Adrenal gland (tissue), 12 donors: ENCODE results near the gene KAZALD1. TPM values are rescaled to one million over a fixed set of nuclear protein-coding genes. Genes with fewer than 3 reads are reported as not detected.

Source experiments
- DNase-seq, 7 donors: peaks; one replicate each; pipeline ENCODE4 v3.0.0-alpha.2; 2019 to 2020
- H3K27ac ChIP-seq, 5 donors: fragments of 200-600 bp; sonication (generic) in 4 of 5; 1 replicate in 3 of 5; 2 replicates in 2 of 5; pipeline versions ENCODE4 v1.5.1 to v1.8.0; 2016 to 2020; ENCODE audit warnings: mild to moderate bottlenecking in 1 of 5
- H3K27me3 ChIP-seq: fragments of 200-600 bp; 2 replicates; pipeline ENCODE4 v1.8.0; 2021
- H3K36me3 ChIP-seq, 2 donors: fragments of 200-600 bp; replicated peaks in 1 of 2; 1 replicate in 1 of 2; 2 replicates in 1 of 2; pipeline versions ENCODE4 v1.5.1 to v1.8.0; 2018 to 2022
- H3K4me1 ChIP-seq, 2 donors: fragments of 200-600 bp; replicated peaks in 1 of 2; 1 replicate in 1 of 2; 2 replicates in 1 of 2; pipeline versions ENCODE4 v1.5.1 to v1.8.0; 2018 to 2021
- H3K4me3 ChIP-seq, 4 donors: fragments of 200-600 bp; sonication (generic) in 3 of 4; one replicate each; pipeline ENCODE4 v1.5.1; 2016 to 2018
- H3K9me3 ChIP-seq, 3 donors: fragments of 200-600 bp; sonication (generic) in 1 of 3; replicated peaks in 1 of 3; 1 replicate in 2 of 3; 2 replicates in 1 of 3; pipeline versions ENCODE4 v1.5.1 to v1.8.0; 2016 to 2021
- CTCF ChIP-seq, 6 experiments: fragments of 450-650 bp in 4 of 6; fragments of 200-600 bp in 2 of 6; sonication (generic) in 1 of 6; IDR thresholded peaks; 1 replicate in 5 of 6; 2 replicates in 1 of 6; pipeline versions ENCODE4 v1.5.1 to v1.8.0; 2016 to 2021; ENCODE audit warnings: antibody characterized with exemption in 6 of 6, mild to moderate bottlenecking in 2 of 6, moderate library complexity in 1 of 6
- POLR2A ChIP-seq, 2 donors: fragments of 450-650 bp; IDR thresholded peaks; one replicate each; pipeline ENCODE4 v1.6.1; 2017; ENCODE audit warnings: antibody characterized with exemption in 2 of 2, mild to moderate bottlenecking in 2 of 2, moderate library complexity in 1 of 2
- WGBS, 4 donors: extraction: QIAGEN DNeasy Blood & Tissue Kit in 2 of 4; methylation state at CpG; one replicate each; pipeline versions ENCODE4 v1.1.5 to v1.1.7; 2013 to 2017; 5-methylcytosine and 5-hydroxymethylcytosine counted together
- intact Hi-C, 2 donors: fragments of 100-400 bp; cut with DNase I; formaldehyde crosslinking; loops; one replicate each; pipeline versions ENCODE4 v1.14.1 to v1.15.0; 2022 to 2023
- polyA plus RNA-seq, 3 donors: library from polyadenylated mRNA; stranded (reverse); fragments of 200-250 nt in 2 of 3; fragments of 350-450 nt in 1 of 3; fragmentation: Illumina TruSeq in 1 of 3; extraction: RNeasy Lipid Tissue Mini Kit (QIAGEN cat#74804) in 1 of 3; gene quantifications; one replicate each; pipeline ENCODE4 v1.2.3, GENCODE V29; 2013 to 2014
- total RNA-seq, 9 donors: library from RNA; depleted of rRNA in 4 of 9; stranded (reverse); fragments of >200 nt in 4 of 9; fragments of 120-200 nt in 1 of 9; fragmentation: NEBNext Ultra II Directional in 1 of 9; extraction: Animal tissue kit (Norgen Biotek cat#: 25700) in 1 of 9; gene quantifications; one replicate each; pipeline versions ENCODE4 v1.1.0 to v1.2.4, GENCODE V29; 2013 to 2023
- donor health status: healthy with polysubstance abuse.
- donor health status: Bipolar disorder and iron deficiency.
- donor health status: DM: yes; HTN: yes; CAD: no.
- donor health status: DM: no; HTN: no; CAD: no.
- donor health status: DM: no; HTN: no; CAD: no.
- donor health status: DM: yes; HTN: yes; CAD: no.

The KAZALD1 gene
- total and polyA plus RNA-seq, 12 donors, result 0.55 to 5.4 (median 2.1) TPM

- DNase-seq, result no peak
- Histone ChIP-seq H3K4me1 (no peaks in the 10 kb centered on the region), H3K27me3 (peaks cover 8% of the 10 kb centered on the region), H3K27ac (no peak overlapping the region), H3K36me3 (no peaks in the 10 kb centered on the region), H3K9me3 (no peaks in the 10 kb centered on the region), H3K4me3 (no peak overlapping the region)
- TF ChIP-seq POLR2A (IDR thresholded peaks at IDR 0.05), result no peak
- no peak for TF ChIP-seq CTCF (IDR thresholded peaks at IDR 0.05)
- WGBS, 4 donors, result 80 to 100% (median 89%) methylated on average over 1 to 5 of the region's 5 CpGs
- intact Hi-C loops, result no loop called here
Observed at GRCh38 chr10:101107771-101108170, 46.0 kb downstream of the KAZALD1 start.

- no peaks in the 10 kb centered on the region for H3K9me3 ChIP-seq
- H3K27ac ChIP-seq, result no peak overlapping the region
- TF ChIP-seq POLR2A (IDR thresholded peaks at IDR 0.05) (no peak), CTCF (IDR thresholded peaks at IDR 0.05) (no peak)
- H3K4me1 ChIP-seq, result no peaks in the 10 kb centered on the region
- H3K4me3 ChIP-seq, result no peak overlapping the region
- DNase-seq, result no peak
- H3K36me3 ChIP-seq, result no peaks in the 10 kb centered on the region
- WGBS, 4 donors, result 50 to 61% (median 55%) methylated on average over 4 to 6 of the region's 6 CpGs
- intact Hi-C loops, result no loop called here
- peaks cover 21% of the 10 kb centered on the region for H3K27me3 ChIP-seq
Observed at GRCh38 chr10:101110856-101111523, 49.2 kb downstream of the KAZALD1 start.

GRCh38 chr10:101111547-101111946 is 49.8 kb downstream of the KAZALD1 start:
- intact Hi-C loops, result no loop called here
- Histone ChIP-seq H3K9me3 (no peaks in the 10 kb centered on the region), H3K27ac (no peak overlapping the region), H3K4me1 (no peaks in the 10 kb centered on the region), H3K4me3 (no peak overlapping the region), H3K27me3 (peaks cover 27% of the 10 kb centered on the region), H3K36me3 (no peaks in the 10 kb centered on the region)
- TF ChIP-seq POLR2A (IDR thresholded peaks at IDR 0.05) (no peak), CTCF (IDR thresholded peaks at IDR 0.05) (no peak)
- WGBS, 4 donors, result 69 to 91% (median 83%) methylated on average over 8 of the region's 8 CpGs
- DNase-seq, result no peak

- DNase-seq, result no peak
- WGBS, 4 donors, result 24 to 33% (median 29%) methylated on average over 12 of the region's 12 CpGs
Observed at GRCh38 chr10:101112799-101113594, 51.2 kb downstream of the KAZALD1 start.

More at GRCh38 chr10:101112799-101113594, 51.2 kb downstream of the KAZALD1 start:
- Histone ChIP-seq H3K4me3 (no peak overlapping the region), H3K4me1 (no peaks in the 10 kb centered on the region), H3K27me3 (peaks cover 29% of the 10 kb centered on the region), H3K9me3 (no peaks in the 10 kb centered on the region), H3K27ac (no peak overlapping the region), H3K36me3 (no peaks in the 10 kb centered on the region)
- intact Hi-C loops, result no loop called here
- no peak for TF ChIP-seq POLR2A (IDR thresholded peaks at IDR 0.05)
- TF ChIP-seq CTCF (IDR thresholded peaks at IDR 0.05), result no peak
